WTC11 (cell line): ENCODE data around the gene BCL7C. TPM values are rescaled to one million over a fixed set of nuclear protein-coding genes. Genes with fewer than 3 reads are reported as not detected.

Source experiments
- ATAC-seq: fragments of 200-7000 bp; cut with Tn5 transposase; 2 replicates; pipeline ENCODE4 v1.10.0; 2021; ENCODE audit warnings: mild to moderate bottlenecking, moderate library complexity
- CTCF ChIA-PET: fragments of 300-600 bp; sonication (Branson Sonifier 250); formaldehyde crosslinking; loops from one replicate; lab custom pipeline; 2021; ENCODE audit warnings: antibody characterized with exemption; lab: Charles Lee
- POLR2A ChIA-PET: fragments of 350-600 bp; sonication (Branson Sonifier 250); formaldehyde crosslinking; loops from one replicate; lab custom pipeline; 2021; ENCODE audit warnings: antibody characterized with exemption; lab: Charles Lee
- DNase-seq: peaks from one replicate; pipeline ENCODE4 v3.0.0; 2021; ENCODE audit warnings: low spot score
- H3K27ac Mint-ChIP-seq: 2 replicates; pipeline ENCODE4 v1.8.0; 2021; ENCODE audit warnings: mixed read lengths
- H3K27me3 Mint-ChIP-seq: 2 replicates; pipeline ENCODE4 v1.8.0; 2021; ENCODE audit warnings: low read depth, mild to moderate bottlenecking, moderate library complexity, mixed read lengths
- H3K36me3 Mint-ChIP-seq: 2 replicates; pipeline ENCODE4 v1.8.0; 2021; ENCODE audit warnings: mixed read lengths
- H3K4me1 Mint-ChIP-seq: 2 replicates; pipeline ENCODE4 v1.8.0; 2022; ENCODE audit warnings: mixed read lengths
- H3K4me3 Mint-ChIP-seq: 2 replicates; pipeline ENCODE4 v1.8.0; 2021; ENCODE audit warnings: mild to moderate bottlenecking, moderate library complexity, mixed read lengths
- H3K9me3 Mint-ChIP-seq: 2 replicates; pipeline ENCODE4 v1.8.0; 2021; ENCODE audit warnings: mixed read lengths
- ESRRA ChIP-seq: sonication (generic); formaldehyde crosslinking; IDR thresholded peaks from 2 replicates; pipeline ENCODE4 v1.8.1; 2022; ENCODE audit warnings: mild to moderate bottlenecking, missing genetic modification reagents, borderline replicate concordance
- GRHL2 ChIP-seq: fragments of 250-450 bp; sonication (Bioruptor Pico); IDR thresholded peaks from 2 replicates; pipeline ENCODE4 v1.8.0; 2022; ENCODE audit warnings: mild to moderate bottlenecking, moderate library complexity; ENCODE audit not compliant: insufficient replicate concordance, severe bottlenecking
- HMGA2 ChIP-seq: fragments of 250-450 bp; sonication (Bioruptor Pico); IDR thresholded peaks from 2 replicates; pipeline ENCODE4 v1.4.0; 2021; ENCODE audit warnings: mild to moderate bottlenecking, moderate library complexity
- KAT7 ChIP-seq: sonication (generic); formaldehyde crosslinking; IDR thresholded peaks from 2 replicates; pipeline ENCODE4 v1.8.1; 2023; ENCODE audit warnings: missing genetic modification reagents, mild to moderate bottlenecking, borderline replicate concordance
- NR1H2 ChIP-seq: sonication (generic); formaldehyde crosslinking; IDR thresholded peaks from 2 replicates; pipeline ENCODE4 v1.9.0; 2021; ENCODE audit warnings: mild to moderate bottlenecking, moderate library complexity, missing genetic modification reagents
- NR2C2 ChIP-seq: sonication (generic); formaldehyde crosslinking; IDR thresholded peaks from 2 replicates; pipeline ENCODE4 v1.8.0; 2022; ENCODE audit warnings: mild to moderate bottlenecking, missing genetic modification reagents
- PRDM15 ChIP-seq: sonication (generic); formaldehyde crosslinking; IDR thresholded peaks from 2 replicates; pipeline ENCODE4 v1.8.0; 2022; ENCODE audit warnings: missing genetic modification reagents
- SMAD3 ChIP-seq: sonication (generic); formaldehyde crosslinking; IDR thresholded peaks from 2 replicates; pipeline ENCODE4 v1.8.0; 2022; ENCODE audit warnings: missing genetic modification reagents, mild to moderate bottlenecking, borderline replicate concordance
- SMAD4 ChIP-seq: sonication (generic); formaldehyde crosslinking; IDR thresholded peaks from 2 replicates; pipeline ENCODE4 v1.8.0; 2022; ENCODE audit warnings: mild to moderate bottlenecking, missing genetic modification reagents
- TEAD1 ChIP-seq: sonication (generic); formaldehyde crosslinking; IDR thresholded peaks from 2 replicates; pipeline ENCODE4 v1.8.0; 2022; ENCODE audit warnings: mild to moderate bottlenecking, missing genetic modification reagents
- TP53 ChIP-seq: sonication (generic); formaldehyde crosslinking; IDR thresholded peaks from 2 replicates; pipeline ENCODE4 v1.8.1; 2023; ENCODE audit warnings: mild to moderate bottlenecking, missing genetic modification reagents
- ZNF121 ChIP-seq: sonication (generic); formaldehyde crosslinking; IDR thresholded peaks from 2 replicates; pipeline ENCODE4 v1.8.0; 2023; ENCODE audit warnings: missing genetic modification reagents
- ZNF138 ChIP-seq: sonication (generic); formaldehyde crosslinking; conservative IDR thresholded peaks from 2 replicates; pipeline ENCODE4 v1.8.1; 2022; ENCODE audit warnings: mild to moderate bottlenecking, moderate library complexity, missing genetic modification reagents
- ZNF263 ChIP-seq: sonication (generic); formaldehyde crosslinking; IDR thresholded peaks from 2 replicates; pipeline ENCODE4 v1.8.1; 2022; ENCODE audit warnings: low read depth, mild to moderate bottlenecking, moderate library complexity, missing genetic modification reagents
- total RNA-seq: library from RNA; stranded (reverse); gene quantifications from 3 replicates; pipeline ENCODE4 v1.2.3, GENCODE V29; 2021
- TF ChIP-seq, protein P1 (sequence below): sonication (generic); formaldehyde crosslinking; IDR thresholded peaks from 2 replicates; pipeline ENCODE4 v1.8.1; 2022; ENCODE audit warnings: mild to moderate bottlenecking, moderate library complexity, missing genetic modification reagents
- TF ChIP-seq, protein P2 (sequence below): fragments of 250-450 bp; sonication (Bioruptor Pico); IDR thresholded peaks from 2 replicates; pipeline ENCODE4 v1.8.0; 2021; ENCODE audit warnings: mild to moderate bottlenecking
- TF ChIP-seq, protein P3 (sequence below): sonication (generic); formaldehyde crosslinking; IDR thresholded peaks from 2 replicates; pipeline ENCODE4 v1.8.0; 2022; ENCODE audit warnings: mild to moderate bottlenecking, missing genetic modification reagents

The BCL7C gene
- total RNA-seq, 1 experiment from 2014 or later, result 18.3 TPM

DNA sequence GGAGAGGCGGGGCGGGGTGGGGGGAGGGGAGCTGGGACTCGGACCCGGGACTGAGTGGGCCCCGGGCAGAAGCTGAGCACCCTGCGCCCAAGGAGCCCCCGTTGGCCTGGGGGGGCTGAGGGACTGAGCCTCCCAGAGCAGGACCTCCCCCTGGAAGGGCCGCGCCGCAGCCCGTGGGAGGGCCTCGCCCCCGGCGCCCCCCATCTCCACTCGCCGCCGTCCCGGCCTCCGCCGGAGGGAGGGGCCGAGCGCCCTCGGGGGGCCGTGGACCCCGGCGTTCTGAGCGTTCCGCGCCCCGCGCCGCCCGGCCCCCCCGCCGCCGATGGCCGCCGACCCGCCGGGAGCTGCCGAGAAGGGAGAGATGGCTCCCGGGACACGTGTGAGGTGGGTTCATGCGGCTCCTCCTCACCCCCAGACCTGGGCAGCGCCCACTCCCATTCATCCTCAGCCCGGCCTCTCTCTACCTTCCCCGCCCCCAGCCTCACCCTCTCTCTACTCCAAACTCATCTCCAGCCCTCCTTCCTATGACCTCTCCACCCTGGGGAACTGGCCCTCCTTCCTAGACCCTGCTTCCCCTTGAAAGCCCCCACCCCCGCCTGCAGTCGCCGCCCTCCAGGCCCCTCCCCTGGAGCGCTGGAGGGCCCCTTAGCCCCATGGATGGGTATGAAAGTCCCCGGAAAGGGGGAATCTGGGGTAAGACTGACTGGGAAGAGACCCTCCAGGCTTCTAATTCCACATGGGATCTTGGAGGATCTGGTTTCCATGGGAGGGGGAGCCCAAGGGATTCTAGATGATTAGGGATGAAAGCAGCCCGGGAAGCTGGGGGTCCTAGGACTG, 30.4 kb upstream of the BCL7C start:
- CTCF ChIA-PET, result interaction anchor here (0.6 to 6.5 kb wide), 10 partner anchors 11 to 786 kb away, joined by 3 to 79 read pairs (median 4); partner anchors contain the start of genes HSD3B7 and ZNF629
- Mint-ChIP-seq H3K9me3 (no peaks in the 10 kb centered on the region), H3K4me3 (peak overlapping the region; percentile 78), H3K36me3 (peaks cover 10% of the 10 kb centered on the region; the same call in 1 of the 2 replicates), H3K4me1 (peaks cover 20% of the 10 kb centered on the region)
- POLR2A ChIA-PET, result interaction anchor here (0.7 to 1.1 kb wide), 4 partner anchors 18 to 146 kb away, joined by 3 read pairs; partner anchors contain the start of gene CTF1
- no peak for ATAC-seq
- no peak for TF ChIP-seq NR2C2
- no peak for TF ChIP-seq SMAD3 (CRISPR knock-in tag)
- TF ChIP-seq KAT7 (CRISPR knock-in tag), result peak; percentile 76; the same call in 1 of the 2 replicates
- TF ChIP-seq, protein P1, sequence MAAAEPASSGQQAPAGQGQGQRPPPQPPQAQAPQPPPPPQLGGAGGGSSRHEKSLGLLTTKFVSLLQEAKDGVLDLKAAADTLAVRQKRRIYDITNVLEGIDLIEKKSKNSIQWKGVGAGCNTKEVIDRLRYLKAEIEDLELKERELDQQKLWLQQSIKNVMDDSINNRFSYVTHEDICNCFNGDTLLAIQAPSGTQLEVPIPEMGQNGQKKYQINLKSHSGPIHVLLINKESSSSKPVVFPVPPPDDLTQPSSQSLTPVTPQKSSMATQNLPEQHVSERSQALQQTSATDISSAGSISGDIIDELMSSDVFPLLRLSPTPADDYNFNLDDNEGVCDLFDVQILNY (CRISPR knock-in tag), result 0 out of 2 replicates have a peak, but pooled peaks have one; percentile 38
- TF ChIP-seq PRDM15 (CRISPR knock-in tag), result no peak
- 0 out of 2 replicates have a peak, but pooled peaks have one; percentile 46 for TF ChIP-seq ZNF121 (CRISPR knock-in tag)
- TF ChIP-seq, all 79 proteins: peak for 3
- H3K27ac Mint-ChIP-seq, result no peak overlapping the region
- H3K27me3 Mint-ChIP-seq, result no peaks in the 10 kb centered on the region; the same call in 1 of the 2 replicates
- peak; percentile 48 for DNase-seq

- peaks cover 10% of the 10 kb centered on the region; the same call in 1 of the 2 replicates for H3K36me3 Mint-ChIP-seq
- H3K4me3 Mint-ChIP-seq, result peak within 1 kb of the TSS; percentile 99
- ChIA-PET CTCF (interaction anchor here (0.7 to 6.5 kb wide), 9 partner anchors 11 to 229 kb away, joined by 3 to 79 read pairs (median 5); partner anchors contain the start of genes HSD3B7 and ZNF629), POLR2A (interaction anchor here (0.7 to 1.1 kb wide), 3 partner anchors 18 to 145 kb away, joined by 3 read pairs; no protein-coding TSS in a partner anchor)
- no peaks in the 10 kb centered on the region; the same call in 1 of the 2 replicates for H3K27me3 Mint-ChIP-seq
- no peak for ATAC-seq
- TF ChIP-seq TP53 (no peak), ZNF263 (CRISPR knock-in tag) (peak; percentile 86)
- TF ChIP-seq, all 79 proteins: peak for 1
- DNase-seq, result peak; percentile 68
- Mint-ChIP-seq H3K4me1 (peaks cover 20% of the 10 kb centered on the region), H3K9me3 (no peaks in the 10 kb centered on the region), H3K27ac (peak within 1 kb of the TSS; percentile 100)
Observed at GRCh38 chr16:30923554-30924075, 29.7 kb upstream of the BCL7C start, which contains the start of gene FBXL19. Gene FBXL19, plus strand, starts transcription at chr16:30923572. Its CDS starts 2,183 bp downstream, at chr16:30925755.

DNA sequence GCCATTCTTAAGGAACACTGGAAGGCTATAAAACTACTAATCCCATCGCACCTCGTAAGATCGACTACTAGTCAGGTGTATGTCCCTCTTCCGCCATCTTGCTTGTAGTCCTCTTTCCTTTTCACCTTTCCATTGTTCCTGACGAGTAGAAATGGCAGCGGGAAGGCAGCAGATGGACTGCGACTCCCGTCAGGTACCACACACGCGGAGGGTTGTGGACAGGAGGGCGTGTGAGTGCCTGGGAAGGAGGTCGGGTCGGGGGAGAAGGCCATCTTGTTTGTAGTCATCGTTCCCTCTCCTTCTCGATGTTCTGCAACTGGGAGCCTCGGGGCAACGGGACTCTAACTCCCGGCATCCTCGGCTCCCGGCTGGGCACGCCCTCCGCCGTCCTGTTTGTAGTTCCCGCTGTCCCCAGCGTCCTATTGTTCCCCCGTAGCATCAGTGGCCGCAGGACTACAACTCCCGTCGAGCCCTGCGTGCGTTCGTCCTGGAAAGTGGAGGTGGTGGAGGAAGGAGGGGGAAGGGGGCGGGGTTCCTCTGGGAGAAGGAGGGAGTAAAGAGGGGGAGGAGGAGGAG, 29.2 kb upstream of the BCL7C start:
- Mint-ChIP-seq H3K9me3 (no peaks in the 10 kb centered on the region), H3K4me1 (peaks cover 20% of the 10 kb centered on the region), H3K27me3 (no peaks in the 10 kb centered on the region; the same call in 1 of the 2 replicates), H3K36me3 (peaks cover 10% of the 10 kb centered on the region; the same call in 1 of the 2 replicates), H3K4me3 (peak overlapping the region; percentile 99), H3K27ac (peak overlapping the region; percentile 100)
- POLR2A ChIA-PET, result interaction anchor here (0.7 to 1.1 kb wide), 3 partner anchors 19 to 144 kb away, joined by 3 read pairs; no protein-coding TSS in a partner anchor
- ATAC-seq, result peak; percentile 60
- DNase-seq, result peak; percentile 99
- CTCF ChIA-PET, result interaction anchor here (0.7 to 6.5 kb wide), 9 partner anchors 12 to 228 kb away, joined by 3 to 79 read pairs (median 5); partner anchors contain the start of genes HSD3B7 and ZNF629
- TF ChIP-seq KAT7 (CRISPR knock-in tag), result no peak
- TF ChIP-seq SMAD4 (CRISPR knock-in tag), result no peak
- TF ChIP-seq, protein P2, sequence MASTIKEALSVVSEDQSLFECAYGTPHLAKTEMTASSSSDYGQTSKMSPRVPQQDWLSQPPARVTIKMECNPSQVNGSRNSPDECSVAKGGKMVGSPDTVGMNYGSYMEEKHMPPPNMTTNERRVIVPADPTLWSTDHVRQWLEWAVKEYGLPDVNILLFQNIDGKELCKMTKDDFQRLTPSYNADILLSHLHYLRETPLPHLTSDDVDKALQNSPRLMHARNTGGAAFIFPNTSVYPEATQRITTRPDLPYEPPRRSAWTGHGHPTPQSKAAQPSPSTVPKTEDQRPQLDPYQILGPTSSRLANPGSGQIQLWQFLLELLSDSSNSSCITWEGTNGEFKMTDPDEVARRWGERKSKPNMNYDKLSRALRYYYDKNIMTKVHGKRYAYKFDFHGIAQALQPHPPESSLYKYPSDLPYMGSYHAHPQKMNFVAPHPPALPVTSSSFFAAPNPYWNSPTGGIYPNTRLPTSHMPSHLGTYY (CRISPR knock-in tag), result no peak
- TF ChIP-seq GRHL2 (CRISPR knock-in tag), result no peak
- TF ChIP-seq TEAD1 (CRISPR knock-in tag), result 0 out of 2 replicates have a peak, but pooled peaks have one; percentile 26
- TF ChIP-seq PRDM15 (CRISPR knock-in tag), result no peak
- no peak for TF ChIP-seq ESRRA (CRISPR knock-in tag)
- no peak for TF ChIP-seq NR1H2
- TF ChIP-seq, protein P3, sequence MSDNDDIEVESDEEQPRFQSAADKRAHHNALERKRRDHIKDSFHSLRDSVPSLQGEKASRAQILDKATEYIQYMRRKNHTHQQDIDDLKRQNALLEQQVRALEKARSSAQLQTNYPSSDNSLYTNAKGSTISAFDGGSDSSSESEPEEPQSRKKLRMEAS (CRISPR knock-in tag), result 0 out of 2 replicates have a peak, but pooled peaks have one; percentile 28
- TF ChIP-seq HMGA2, result no peak
- TF ChIP-seq ZNF138, result no peak
